K562 (cell line): ENCODE results near the gene DCST1. TPM values are rescaled to one million over a fixed set of nuclear protein-coding genes. Genes with fewer than 3 reads are reported as not detected.

ENCODE experiments used
- ATAC-seq: fragments of 200-7000 bp; cut with Tn5 transposase; 3 replicates; pipeline ENCODE4 v1.9.1; 2020; ENCODE audit warnings: moderate library complexity
- BruUV-seq: library from RNA; stranded (reverse); fragments of 400-500 nt; replicated peaks from 2 replicates; lab custom pipeline; 2021; lab: Mats Ljungman, UMichigan
- CTCF ChIA-PET: fragments of 300-600 bp; formaldehyde crosslinking; extraction: SDS; loops from one replicate; lab custom pipeline; 2021; ENCODE audit warnings: low intra/inter-chr PET ratio; lab: Yijun Ruan, JAX
- POLR2A ChIA-PET: fragments of 300-600, 350-650 bp; sonication (Branson Sonifier 250); formaldehyde crosslinking; extraction: SDS; loops from one replicate; lab custom pipeline; 2021; ENCODE audit warnings: antibody characterized with exemption, inconsistent platforms; lab: Yijun Ruan, JAX
- DNase-seq, 4 experiments: peaks; one replicate each; pipeline versions ENCODE4 v3.0.0 to v3.0.0-alpha.2; 2011 to 2018; ENCODE audit warnings: low spot score in 3 of 4, mixed read lengths in 3 of 4; ENCODE audit errors: extremely low read depth in 1 of 4
- FAIRE-seq: peaks from 2 replicates; lab custom pipeline; 2011; peaks lifted over from hg19 to GRCh38; lab: Jason Lieb, UNC
- H2AFZ ChIP-seq: 2 replicates; pipeline ENCODE4 v1.6.0; 2011; ENCODE audit warnings: low read depth, low read length, control low read depth, inconsistent platforms
- H3K27ac ChIP-seq: fragments of 200-600 bp; 3 replicates; pipeline ENCODE4 v1.8.0; 2011; ENCODE audit warnings: low read depth, mild to moderate bottlenecking, control low read depth, inconsistent platforms, low read length, moderate library complexity, mixed read lengths; ENCODE audit errors: extremely low read depth
- H3K27me3 ChIP-seq, 2 experiments: fragments of 300-600 bp in 1 of 2; 2 replicates in 1 of 2; 3 replicates in 1 of 2; pipeline versions ENCODE4 v1.6.0 to v1.8.0; 2011; ENCODE audit warnings: inconsistent platforms in 2 of 2, low read length in 2 of 2, mild to moderate bottlenecking in 1 of 2, mixed read lengths in 1 of 2, moderate library complexity in 1 of 2; ENCODE audit not compliant: control insufficient read depth in 2 of 2, insufficient read depth in 2 of 2
- H3K36me3 ChIP-seq: fragments of 300-600 bp; 3 replicates; pipeline ENCODE4 v1.8.0; 2011; ENCODE audit warnings: mild to moderate bottlenecking, low read length, inconsistent platforms; ENCODE audit not compliant: control insufficient read depth, insufficient read depth
- H3K4me1 ChIP-seq, 2 experiments: fragments of 200-600 bp in 1 of 2; replicated peaks in 1 of 2; 2 replicates in 1 of 2; 3 replicates in 1 of 2; pipeline versions ENCODE4 v1.5.1 to v1.8.0; 2011; ENCODE audit warnings: inconsistent platforms in 2 of 2, low read length in 2 of 2, mild to moderate bottlenecking in 1 of 2, mixed read lengths in 1 of 2, moderate library complexity in 1 of 2; ENCODE audit not compliant: control insufficient read depth in 2 of 2, insufficient read depth in 2 of 2
- H3K4me2 ChIP-seq: 2 replicates; pipeline ENCODE4 v1.6.1; 2011; ENCODE audit warnings: low read length, control low read depth, inconsistent platforms, mixed read lengths; ENCODE audit not compliant: insufficient read depth
- H3K4me3 ChIP-seq: fragments of 200-600 bp; sonication (generic), shearing (Covaris generic); 2 replicates; pipeline ENCODE4 v1.5.1; 2016; ENCODE audit warnings: control low read depth, inconsistent platforms
- H3K79me2 ChIP-seq: fragments of 200-600 bp; 3 replicates; pipeline ENCODE4 v1.8.0; 2011; ENCODE audit warnings: low read length, inconsistent platforms; ENCODE audit not compliant: control insufficient read depth, insufficient read depth
- H3K9ac ChIP-seq, 2 experiments: 2 replicates each; pipeline versions ENCODE4 v1.6.0 to v1.6.1; 2011; ENCODE audit warnings: low read depth in 2 of 2, low read length in 2 of 2, control low read depth in 1 of 2, inconsistent platforms in 1 of 2, mild to moderate bottlenecking in 1 of 2, mixed read lengths in 1 of 2; ENCODE audit not compliant: insufficient read depth in 1 of 2
- H3K9me1 ChIP-seq: one replicate; pipeline ENCODE4 v1.6.0; 2011; ENCODE audit warnings: inconsistent platforms, mild to moderate bottlenecking, low read length, moderate library complexity; ENCODE audit not compliant: control insufficient read depth, insufficient read depth
- H3K9me3 ChIP-seq: replicated peaks from 2 replicates; pipeline ENCODE4 v1.5.1; 2011; ENCODE audit warnings: low read depth, low read length, inconsistent platforms; ENCODE audit not compliant: control insufficient read depth, insufficient read depth
- H4K20me1 ChIP-seq: replicated peaks from 2 replicates; pipeline ENCODE4 v1.6.1; 2011; ENCODE audit warnings: low read length, inconsistent platforms, mixed read lengths; ENCODE audit not compliant: control insufficient read depth, insufficient read depth
- BHLHE40 ChIP-seq: IDR thresholded peaks from 2 replicates; pipeline ENCODE4 v1.6.1; 2011; ENCODE audit warnings: low read length, improper control_type of control experiment
- E2F6 ChIP-seq, 2 experiments: IDR thresholded peaks; 2 replicates each; pipeline ENCODE4 v1.6.1; 2011; ENCODE audit warnings: borderline replicate concordance in 1 of 2, control low read depth in 1 of 2, low read depth in 1 of 2, low read length in 1 of 2, mild to moderate bottlenecking in 1 of 2, mixed read lengths in 1 of 2, moderate library complexity in 1 of 2; ENCODE audit not compliant: insufficient read depth in 1 of 2, insufficient read length in 1 of 2, poor library complexity in 1 of 2, severe bottlenecking in 1 of 2; ENCODE audit errors: extremely low read depth in 1 of 2
- HDAC8 ChIP-seq: fragments of 450-650 bp; IDR thresholded peaks from 2 replicates; pipeline ENCODE4 v1.6.1; 2016; ENCODE audit warnings: mild to moderate bottlenecking, missing genetic modification characterization, moderate library complexity, missing compliant biosample characterization
- MAX ChIP-seq: sonication (generic); formaldehyde crosslinking; IDR thresholded peaks from 2 replicates; pipeline ENCODE4 v1.9.0; 2022; ENCODE audit warnings: mild to moderate bottlenecking, missing genetic modification reagents
- ZBTB33 ChIP-seq: sonication (generic); formaldehyde crosslinking; IDR thresholded peaks from 2 replicates; pipeline ENCODE4 v1.8.1; 2023; ENCODE audit warnings: mild to moderate bottlenecking, missing genetic modification reagents
- ZBTB43 ChIP-seq: sonication (generic); formaldehyde crosslinking; IDR thresholded peaks from 2 replicates; pipeline ENCODE4 v1.8.0; 2023; ENCODE audit warnings: mild to moderate bottlenecking, missing genetic modification reagents
- ZNF12 ChIP-seq: sonication (generic); formaldehyde crosslinking; IDR thresholded peaks from 2 replicates; pipeline ENCODE4 v1.4.0; 2020; ENCODE audit warnings: mild to moderate bottlenecking, missing genetic modification reagents
- ZNF740 ChIP-seq, 3 experiments: fragments of 200-800 bp in 1 of 3; sonication (Bioruptor generic) in 1 of 3; sonication (generic) in 1 of 3; formaldehyde crosslinking in 1 of 3; IDR thresholded peaks; 2 replicates each; pipeline versions ENCODE4 v1.6.1 to v1.8.0; 2016 to 2022; ENCODE audit warnings: mild to moderate bottlenecking in 2 of 3, missing compliant biosample characterization in 2 of 3, missing genetic modification characterization in 2 of 3, missing genetic modification reagents in 1 of 3
- WGBS: fragments of 100-300 bp; shearing (Covaris generic); methylation state at CpG from one replicate; pipeline ENCODE4 v1.1.6; 2016; ENCODE audit warnings: low coverage, mixed read lengths; ENCODE audit not compliant: insufficient coverage; ENCODE audit errors: missing lambda C conversion rate; 5-methylcytosine and 5-hydroxymethylcytosine counted together
- in situ Hi-C: fragments of 300-500 bp; cut with MboI; formaldehyde crosslinking; loops from 4 replicates; pipeline ENCODE4 v1.15.0; 2018; ENCODE audit warnings: inconsistent platforms, mixed read lengths
- intact Hi-C: fragments of 100-400 bp; cut with micrococcal nuclease; formaldehyde crosslinking; loops from 2 replicates; pipeline ENCODE4 v1.14.2; 2022
- polyA plus RNA-seq, 8 experiments: library from polyadenylated mRNA; depleted of rRNA in 4 of 8; stranded (reverse) in 5 of 8; unstranded in 3 of 8; fragments of >200 nt; fragmentation: Nextera tagmentation in 2 of 8; fragmentation: Illumina TruSeq in 1 of 8; extraction: Ambion mirVana in 2 of 8; extraction: Trizol in 1 of 8; gene quantifications; 2 replicates each; pipeline versions ENCODE4 v1.2.1 to v1.2.3, GENCODE V29; 2011 to 2014; ENCODE audit warnings: inconsistent platforms in 1 of 8, missing spikeins in 1 of 8
- total RNA-seq, 7 experiments: library from RNA; depleted of rRNA in 6 of 7; stranded (reverse); fragments of >200 nt in 6 of 7; fragmentation: Illumina TruSeq in 2 of 7; extraction: Trizol in 2 of 7; gene quantifications; 2 replicates each; pipeline versions ENCODE4 v1.2.1 to v1.2.3, GENCODE V29; 2011 to 2021; ENCODE audit warnings: low replicate concordance in 1 of 7

DCST1 gene
- total and polyA plus RNA-seq, 9 of the 15 experiments (the other 6 are each of a cell fraction or from before 2014, with no cell fraction given): not detected

- H3K9ac ChIP-seq: peak overlapping the region in 1 of 2 experiments; percentile 86; a peak in 2 of 4 replicates
- DNase-seq (no peak), ATAC-seq (no peak), FAIRE-seq (no peak)
- WGBS: 35% methylated on average over 8 of the region's 12 CpGs
- in situ Hi-C loops (no loop called here), intact Hi-C loops (no loop called here)
- H3K4me2 ChIP-seq: no peak overlapping the region
- no peaks in the 10 kb centered on the region for H3K79me2 ChIP-seq
- H4K20me1 ChIP-seq: peaks cover 6% of the 10 kb centered on the region; the same call in 1 of the 2 replicates
- H3K27ac ChIP-seq: no peak overlapping the region
- TF ChIP-seq ZNF740 (CRISPR knock-in tag; IDR thresholded peaks at IDR 0.05) (no peak), ZNF740 (tag; IDR thresholded peaks at IDR 0.05) (no peak), E2F6 (IDR thresholded peaks at IDR 0.05; ENCODE audit: borderline replicate concordance in 1 of 2, extremely low read depth in 1 of 2, insufficient read depth in 1 of 2, insufficient read length in 1 of 2, low read depth in 1 of 2, low read length in 1 of 2, poor library complexity in 1 of 2, severe bottlenecking in 1 of 2) (peak in 1 of 2 experiments; percentile 45), HDAC8 (tag) (no peak), ZNF12 (CRISPR knock-in tag) (no peak), MAX (CRISPR knock-in tag) (peak; percentile 63), ZBTB43 (CRISPR knock-in tag) (no peak), ZBTB33 (CRISPR knock-in tag) (0 out of 2 replicates have a peak, but pooled peaks have one; percentile 54), BHLHE40 (peak; percentile 30; the same call in 1 of the 2 replicates)
- CTCF ChIA-PET: no interaction called here
- H3K9me1 ChIP-seq: peaks cover 4% of the 10 kb centered on the region
- no peak overlapping the region for H2AFZ ChIP-seq
- POLR2A ChIA-PET: interaction anchor here (0.6 to 2.1 kb wide), 4 partner anchors 17 to 494 kb away, joined by 3 to 5 read pairs (median 3); no protein-coding TSS in a partner anchor
- no peak overlapping the region for H3K4me3 ChIP-seq
- no TSS peak for BruUV-seq
- H3K27me3 ChIP-seq: no peaks in the 10 kb centered on the region; a peak in 2 of 5 replicates
- H3K36me3 ChIP-seq: no peaks in the 10 kb centered on the region
- peaks cover 8 to 22% of the 10 kb centered on the region in 2 experiments; a peak in 4 of 5 replicates for H3K4me1 ChIP-seq
- H3K9me3 ChIP-seq: no peaks in the 10 kb centered on the region
These were observed 9.7 kb downstream of the DCST1 start for GRCh38 chr1:155043301-155043702.
